HFFc6 (cell line): ENCODE results near the gene PTPRD. TPM values are rescaled to one million over a fixed set of nuclear protein-coding genes. Genes with fewer than 3 reads are reported as not detected.

Experiments
- DNase-seq: peaks from one replicate; pipeline ENCODE4 v3.0.0-alpha.2; 2018
- H3K27ac Mint-ChIP-seq: 2 replicates; pipeline ENCODE4 v1.8.0; 2020; ENCODE audit warnings: mild to moderate bottlenecking, mixed read lengths
- H3K27me3 Mint-ChIP-seq: 2 replicates; pipeline ENCODE4 v1.8.0; 2021; ENCODE audit warnings: mild to moderate bottlenecking, moderate library complexity, mixed read lengths; ENCODE audit not compliant: insufficient read depth
- H3K36me3 Mint-ChIP-seq: 2 replicates; pipeline ENCODE4 v1.8.0; 2021; ENCODE audit warnings: low read depth, mixed read lengths
- H3K4me1 Mint-ChIP-seq: 2 replicates; pipeline ENCODE4 v1.8.0; 2020; ENCODE audit warnings: low read depth, mixed read lengths
- H3K4me3 Mint-ChIP-seq: 2 replicates; pipeline ENCODE4 v1.8.0; 2020; ENCODE audit warnings: mild to moderate bottlenecking, moderate library complexity, mixed read lengths
- H3K9me3 Mint-ChIP-seq: 2 replicates; pipeline ENCODE4 v1.8.0; 2020; ENCODE audit warnings: mild to moderate bottlenecking, mixed read lengths
- CTCF ChIP-seq: fragments of 200-600 bp; sonication (generic); IDR thresholded peaks from 2 replicates; pipeline ENCODE4 v1.5.0; 2021; ENCODE audit warnings: antibody characterized with exemption, mild to moderate bottlenecking
- total RNA-seq, 6 experiments: library from RNA; stranded (reverse); fragmentation: NEBNext Ultra II Directional; extraction: Animal tissue kit (Norgen Biotek cat#: 25700); gene quantifications; 2 replicates in 1 of 6; 3 replicates in 5 of 6; pipeline ENCODE4 v1.2.3, GENCODE V29; 2021

Gene PTPRD
- total RNA-seq, 6 experiments from 2014 or later = not detected

- H3K4me1 Mint-ChIP-seq = no peaks in the 10 kb centered on the region
- no peaks in the 10 kb centered on the region for H3K36me3 Mint-ChIP-seq
- peaks cover 50% of the 10 kb centered on the region for H3K9me3 Mint-ChIP-seq
- no peaks in the 10 kb centered on the region; the same call in 1 of the 2 replicates for H3K27me3 Mint-ChIP-seq
- no peak overlapping the region for H3K4me3 Mint-ChIP-seq
- TF ChIP-seq CTCF = no peak
- DNase-seq = no peak
- H3K27ac Mint-ChIP-seq = no peak overlapping the region
Observed at GRCh38 chr9:8680658-8681057, 1932.1 kb downstream of the PTPRD start.

- no peak for DNase-seq
- no peak for TF ChIP-seq CTCF
- no peak overlapping the region for H3K4me3 Mint-ChIP-seq
- no peaks in the 10 kb centered on the region for H3K36me3 Mint-ChIP-seq
- H3K9me3 Mint-ChIP-seq = peaks cover 55% of the 10 kb centered on the region
- H3K4me1 Mint-ChIP-seq = no peaks in the 10 kb centered on the region
- H3K27me3 Mint-ChIP-seq = no peaks in the 10 kb centered on the region; the same call in 1 of the 2 replicates
- H3K27ac Mint-ChIP-seq = no peak overlapping the region
Observed at GRCh38 chr9:8680157-8680556, 1932.6 kb downstream of the PTPRD start.

- H3K36me3 Mint-ChIP-seq = no peaks in the 10 kb centered on the region
- H3K27me3 Mint-ChIP-seq = no peaks in the 10 kb centered on the region; the same call in 1 of the 2 replicates
- no peak overlapping the region for H3K4me3 Mint-ChIP-seq
- peaks cover 56% of the 10 kb centered on the region for H3K9me3 Mint-ChIP-seq
- no peak overlapping the region for H3K27ac Mint-ChIP-seq
- no peaks in the 10 kb centered on the region for H3K4me1 Mint-ChIP-seq
- TF ChIP-seq CTCF = no peak
- no peak for DNase-seq
Observed at GRCh38 chr9:8679371-8679822, 1933.4 kb downstream of the PTPRD start.

GRCh38 chr9:8677741-8678140 is 1935.1 kb downstream of the PTPRD start:
- Mint-ChIP-seq H3K4me3 (no peak overlapping the region), H3K27ac (no peak overlapping the region), H3K4me1 (no peaks in the 10 kb centered on the region), H3K9me3 (peaks cover 51% of the 10 kb centered on the region), H3K36me3 (no peaks in the 10 kb centered on the region), H3K27me3 (no peaks in the 10 kb centered on the region; the same call in 1 of the 2 replicates)
- DNase-seq = no peak
- TF ChIP-seq CTCF = no peak

GRCh38 chr9:8674536-8674935 is 1938.3 kb downstream of the PTPRD start:
- no peaks in the 10 kb centered on the region; the same call in 1 of the 2 replicates for H3K36me3 Mint-ChIP-seq
- DNase-seq = no peak
- no peak for TF ChIP-seq CTCF
- H3K27me3 Mint-ChIP-seq = no peaks in the 10 kb centered on the region
- no peak overlapping the region for H3K27ac Mint-ChIP-seq
- H3K4me1 Mint-ChIP-seq = no peaks in the 10 kb centered on the region
- H3K4me3 Mint-ChIP-seq = no peak overlapping the region
- peaks cover 51% of the 10 kb centered on the region for H3K9me3 Mint-ChIP-seq

- Mint-ChIP-seq H3K36me3 (no peaks in the 10 kb centered on the region; the same call in 1 of the 2 replicates), H3K27ac (no peak overlapping the region), H3K4me3 (no peak overlapping the region), H3K9me3 (peaks cover 55% of the 10 kb centered on the region), H3K4me1 (no peaks in the 10 kb centered on the region), H3K27me3 (no peaks in the 10 kb centered on the region)
- no peak for DNase-seq
- no peak for TF ChIP-seq CTCF
Observed at GRCh38 chr9:8673830-8674229, 1939.0 kb downstream of the PTPRD start.
